GM19395 (cell line): ENCODE measurements around the gene SIK3.
"Not testable (repeated sequence)": the region's sequence is repeated elsewhere in the genome, so short reads cannot be mapped to it uniquely, and the experiment has no call there.

ENCODE experiments used
- ATAC-seq: cut with Tn5 transposase; IDR thresholded peaks from one replicate; pipeline ENCODE4 v1.9.1; 2021; ENCODE audit warnings: mild to moderate bottlenecking, moderate library complexity; ENCODE audit not compliant: unreplicated experiment

The SIK3 gene

GRCh38 chr11:116849060-116849459 is 249.2 kb downstream of the SIK3 start:
- no peak for ATAC-seq

GRCh38 chr11:116847612-116848011 is 250.6 kb downstream of the SIK3 start:
- ATAC-seq, result no peak

GRCh38 chr11:116844722-116845121 is 253.5 kb downstream of the SIK3 start:
- ATAC-seq, result no peak

- ATAC-seq, result no peak
Observed at GRCh38 chr11:116843661-116844060, 254.6 kb downstream of the SIK3 start.

- ATAC-seq, result no peak
Observed at GRCh38 chr11:116842909-116843308, 255.3 kb downstream of the SIK3 start.

- ATAC-seq, result no peak
Observed at GRCh38 chr11:116842117-116842516, 256.1 kb downstream of the SIK3 start.

- no peak for ATAC-seq
Observed at GRCh38 chr11:116840746-116841296, 257.4 kb downstream of the SIK3 start.

GRCh38 chr11:116840224-116840745 is 257.9 kb downstream of the SIK3 start:
- no peak for ATAC-seq

GRCh38 chr11:116838321-116839084 is 259.7 kb downstream of the SIK3 start:
- no peak for ATAC-seq

GRCh38 chr11:116837231-116838091 is 260.8 kb downstream of the SIK3 start, which contains the start of gene APOA1:
TSS of gene APOA1 (minus strand) at chr11:116837622. CDS start at chr11:116837387, 235 bp downstream.
- no peak for ATAC-seq

GRCh38 chr11:116836632-116836991 is 261.6 kb downstream of the SIK3 start:
- no peak for ATAC-seq

GRCh38 chr11:116835791-116836631 is 262.2 kb downstream of the SIK3 start:
- peak; percentile 81 for ATAC-seq

GRCh38 chr11:116835042-116835772 is 263.0 kb downstream of the SIK3 start:
- ATAC-seq, result peak; percentile 23

GRCh38 chr11:116834535-116835041 is 263.6 kb downstream of the SIK3 start:
- not testable (repeated sequence) for ATAC-seq

- ATAC-seq, result no peak
Observed at GRCh38 chr11:116833816-116834534, 264.3 kb downstream of the SIK3 start.

GRCh38 chr11:116833491-116833815 is 264.8 kb downstream of the SIK3 start:
- no peak for ATAC-seq

GRCh38 chr11:116832350-116833290 is 265.6 kb downstream of the SIK3 start:
- no peak for ATAC-seq

- no peak for ATAC-seq
Observed at GRCh38 chr11:116831790-116832349, 266.4 kb downstream of the SIK3 start.
